HEK293 (cell line): ENCODE data around the gene PYDC2.

ENCODE experiments used
- CTCF ChIA-PET: fragments of 350-600 bp; formaldehyde crosslinking; extraction: SDS; loops from one replicate; lab custom pipeline; 2021; ENCODE audit warnings: antibody characterized with exemption; lab: Yijun Ruan, JAX
- POLR2A ChIA-PET: fragments of 300-600 bp; formaldehyde crosslinking; extraction: SDS; loops from one replicate; lab custom pipeline; 2020; ENCODE audit warnings: antibody characterized with exemption, inconsistent platforms; lab: Yijun Ruan, JAX
- H3K27ac ChIP-seq: fragments of 200-500 bp; sonication (Bioruptor generic); 2 replicates; pipeline ENCODE4 v1.5.1; 2014; ENCODE audit warnings: low read depth, low read length, control low read depth, inconsistent platforms; ENCODE audit errors: extremely low read depth
- H3K36me3 ChIP-seq, 2 experiments: fragments of 200-500 bp in 1 of 2; sonication (Bioruptor generic) in 1 of 2; 1 replicate in 1 of 2; 2 replicates in 1 of 2; pipeline ENCODE4 v1.5.1; 2014 to 2017; ENCODE audit warnings: inconsistent platforms in 2 of 2, low read length in 2 of 2; ENCODE audit not compliant: control insufficient read depth in 2 of 2, insufficient read depth in 1 of 2
- H3K4me1 ChIP-seq: fragments of 200-500 bp; sonication (Bioruptor generic); 2 replicates; pipeline ENCODE4 v1.5.1; 2014; ENCODE audit warnings: mild to moderate bottlenecking, low read length, inconsistent platforms; ENCODE audit not compliant: control insufficient read depth, insufficient read depth
- H3K4me3 ChIP-seq: 2 replicates; pipeline ENCODE4 v1.5.1; 2011; ENCODE audit warnings: low read depth, mild to moderate bottlenecking, control low read depth, low read length, moderate library complexity
- H3K9me3 ChIP-seq: fragments of 200-500 bp; sonication (Bioruptor generic); 2 replicates; pipeline ENCODE4 v1.5.1; 2014; ENCODE audit warnings: low read depth, low read length, inconsistent platforms; ENCODE audit not compliant: control insufficient read depth, insufficient read depth
- GLIS2 ChIP-seq: fragments of 450-650 bp; formaldehyde crosslinking; IDR thresholded peaks from 2 replicates; pipeline ENCODE4 v1.5.1; 2016; ENCODE audit warnings: missing biosample characterization, missing genetic modification characterization
- HOXA7 ChIP-seq: sonication (generic); formaldehyde crosslinking; IDR thresholded peaks from 2 replicates; pipeline ENCODE4 v1.8.1; 2022; ENCODE audit warnings: missing genetic modification reagents, borderline replicate concordance
- HOXD13 ChIP-seq: sonication (generic); formaldehyde crosslinking; IDR thresholded peaks from 2 replicates; pipeline ENCODE4 v1.8.0; 2022; ENCODE audit warnings: missing genetic modification reagents, borderline replicate concordance
- KLF10 ChIP-seq: fragments of 450-650 bp; IDR thresholded peaks from 2 replicates; pipeline ENCODE4 v1.5.1; 2018; ENCODE audit warnings: missing biosample characterization, mild to moderate bottlenecking, missing genetic modification characterization
- KLF9 ChIP-seq: fragments of 450-650 bp; formaldehyde crosslinking; IDR thresholded peaks from 2 replicates; pipeline ENCODE4 v1.5.1; 2016; ENCODE audit warnings: missing biosample characterization, missing genetic modification characterization, low read depth
- MEIS1 ChIP-seq: sonication (generic); formaldehyde crosslinking; IDR thresholded peaks from 2 replicates; pipeline ENCODE4 v1.8.1; 2022; ENCODE audit warnings: missing genetic modification reagents, mild to moderate bottlenecking, borderline replicate concordance
- OSR2 ChIP-seq: fragments of 450-650 bp; formaldehyde crosslinking; IDR thresholded peaks from 2 replicates; pipeline ENCODE4 v1.5.1; 2016; ENCODE audit warnings: missing biosample characterization, missing genetic modification characterization
- PRDM6 ChIP-seq: fragments of 450-650 bp; formaldehyde crosslinking; IDR thresholded peaks from 2 replicates; pipeline ENCODE4 v1.5.1; 2017; ENCODE audit warnings: missing biosample characterization, missing genetic modification characterization
- REST ChIP-seq: fragments of 450-650 bp; formaldehyde crosslinking; IDR thresholded peaks from 2 replicates; pipeline ENCODE4 v1.5.1; 2016; ENCODE audit warnings: missing biosample characterization, missing genetic modification characterization
- SP2 ChIP-seq: fragments of 450-650 bp; formaldehyde crosslinking; IDR thresholded peaks from 2 replicates; pipeline ENCODE4 v1.5.1; 2016; ENCODE audit warnings: missing biosample characterization, missing genetic modification characterization
- ZBTB26 ChIP-seq: fragments of 450-650 bp; formaldehyde crosslinking; optimal IDR thresholded peaks from 2 replicates; pipeline ENCODE3; 2016; ENCODE audit warnings: missing biosample characterization, mild to moderate bottlenecking, missing genetic modification characterization
- ZBTB48 ChIP-seq: fragments of 450-650 bp; formaldehyde crosslinking; IDR thresholded peaks from 2 replicates; pipeline ENCODE4 v1.5.1; 2016; ENCODE audit warnings: missing biosample characterization, missing genetic modification characterization
- ZFP69B ChIP-seq: fragments of 450-650 bp; formaldehyde crosslinking; IDR thresholded peaks from 2 replicates; pipeline ENCODE4 v1.5.1; 2016; ENCODE audit warnings: missing biosample characterization, missing genetic modification characterization
- ZNF132 ChIP-seq: fragments of 450-650 bp; formaldehyde crosslinking; IDR thresholded peaks from 2 replicates; pipeline ENCODE4 v1.5.1; 2017; ENCODE audit warnings: missing biosample characterization, missing genetic modification characterization, borderline replicate concordance
- ZNF133 ChIP-seq: fragments of 450-650 bp; formaldehyde crosslinking; IDR thresholded peaks from 2 replicates; pipeline ENCODE4 v1.5.1; 2016; ENCODE audit warnings: missing biosample characterization, missing genetic modification characterization
- ZNF146 ChIP-seq: fragments of 450-650 bp; formaldehyde crosslinking; IDR thresholded peaks from 2 replicates; pipeline ENCODE4 v1.5.1; 2016; ENCODE audit warnings: missing biosample characterization, missing genetic modification characterization
- ZNF23 ChIP-seq: fragments of 450-650 bp; formaldehyde crosslinking; IDR thresholded peaks from 2 replicates; pipeline ENCODE4 v1.5.1; 2016; ENCODE audit warnings: missing biosample characterization, missing genetic modification characterization, borderline replicate concordance
- ZNF24 ChIP-seq: fragments of 450-650 bp; formaldehyde crosslinking; IDR thresholded peaks from 2 replicates; pipeline ENCODE4 v1.5.1; 2016; ENCODE audit warnings: missing biosample characterization, missing genetic modification characterization
- ZNF302 ChIP-seq: fragments of 450-650 bp; formaldehyde crosslinking; IDR thresholded peaks from 2 replicates; pipeline ENCODE4 v1.5.1; 2016; ENCODE audit warnings: missing biosample characterization, missing genetic modification characterization, low read depth
- ZNF416 ChIP-seq: fragments of 450-650 bp; formaldehyde crosslinking; IDR thresholded peaks from 2 replicates; pipeline ENCODE4 v1.5.1; 2016; ENCODE audit warnings: missing biosample characterization, missing genetic modification characterization
- ZNF560 ChIP-seq: fragments of 450-650 bp; formaldehyde crosslinking; IDR thresholded peaks from 2 replicates; pipeline ENCODE4 v1.5.1; 2017; ENCODE audit warnings: missing biosample characterization, missing genetic modification characterization, borderline replicate concordance
- ZNF670 ChIP-seq: fragments of 450-650 bp; formaldehyde crosslinking; IDR thresholded peaks from 2 replicates; pipeline ENCODE4 v1.5.1; 2016; ENCODE audit warnings: missing biosample characterization, missing genetic modification characterization, low read depth
- ZNF704 ChIP-seq: fragments of 450-650 bp; formaldehyde crosslinking; IDR thresholded peaks from 2 replicates; pipeline ENCODE4 v1.5.1; 2016; ENCODE audit warnings: missing biosample characterization, missing genetic modification characterization
- ZNF707 ChIP-seq: fragments of 450-650 bp; formaldehyde crosslinking; IDR thresholded peaks from 2 replicates; pipeline ENCODE4 v1.5.1; 2016; ENCODE audit warnings: missing biosample characterization, missing genetic modification characterization
- ZSCAN18 ChIP-seq: fragments of 450-650 bp; formaldehyde crosslinking; IDR thresholded peaks from 2 replicates; pipeline ENCODE4 v1.5.1; 2016; ENCODE audit warnings: missing biosample characterization, missing genetic modification characterization

Gene PYDC2

GRCh38 chr3:191444569-191444968 is 16.4 kb upstream of the PYDC2 start:
- ChIA-PET POLR2A (no interaction called here), CTCF (no interaction called here)
- no peaks in the 10 kb centered on the region for H3K9me3 ChIP-seq
- no peak for TF ChIP-seq ZNF707 (tag by site-specific recombination)
- TF ChIP-seq OSR2 (tag by site-specific recombination), result no peak
- TF ChIP-seq ZNF670 (tag by site-specific recombination), result no peak
- no peak for TF ChIP-seq GLIS2 (tag by site-specific recombination)
- TF ChIP-seq ZNF23 (tag by site-specific recombination), result no peak
- TF ChIP-seq SP2, result no peak
- TF ChIP-seq HOXA7, result no peak
- no peak for TF ChIP-seq ZBTB26 (tag by site-specific recombination)
- no peak for TF ChIP-seq REST (tag by site-specific recombination)
- TF ChIP-seq ZNF132 (tag by site-specific recombination), result no peak
- TF ChIP-seq ZNF24 (tag by site-specific recombination), result no peak
- no peak for TF ChIP-seq KLF9 (tag by site-specific recombination)
- TF ChIP-seq MEIS1 (CRISPR knock-in tag), result no peak
- TF ChIP-seq ZNF146 (tag by site-specific recombination), result no peak
- no peak for TF ChIP-seq ZNF560 (tag by site-specific recombination)
- TF ChIP-seq PRDM6 (tag by site-specific recombination), result no peak
- TF ChIP-seq, all 188 proteins: peak for 0
- Histone ChIP-seq H3K36me3 (no peaks in the 10 kb centered on the region), H3K4me1 (no peaks in the 10 kb centered on the region), H3K27ac (no peak overlapping the region), H3K4me3 (no peak overlapping the region)

GRCh38 chr3:191449256-191449655 is 11.7 kb upstream of the PYDC2 start:
- POLR2A ChIA-PET, result no interaction called here
- TF ChIP-seq ZNF704 (tag by site-specific recombination) (no peak), ZNF133 (tag by site-specific recombination) (no peak), ZSCAN18 (tag by site-specific recombination) (no peak), HOXD13 (CRISPR knock-in tag) (no peak), ZNF302 (no peak), ZBTB48 (tag by site-specific recombination) (no peak), KLF10 (tag by site-specific recombination) (no peak), ZNF416 (no peak), ZFP69B (tag by site-specific recombination) (no peak)
- TF ChIP-seq, all 188 proteins: peak for 0
- Histone ChIP-seq H3K4me3 (no peak overlapping the region), H3K4me1 (no peaks in the 10 kb centered on the region), H3K36me3 (no peaks in the 10 kb centered on the region), H3K9me3 (no peaks in the 10 kb centered on the region), H3K27ac (no peak overlapping the region)
- CTCF ChIA-PET, result no interaction called here
